Neuronal stem cell (in vitro differentiated cells): ENCODE data around the gene LSR.
A peak's percentile ranks its signal among the peaks of the same experiment; 100 is the strongest.

Experiments used
- DNase-seq: peaks from one replicate; pipeline ENCODE4 v3.0.0-alpha.2; 2013; ENCODE audit warnings: low spot score
- H2AFZ ChIP-seq: one replicate; pipeline ENCODE4 v1.6.1; 2013; ENCODE audit warnings: mild to moderate bottlenecking, low read length, inconsistent platforms
- H2AK5ac ChIP-seq: 2 replicates; pipeline ENCODE4 v1.6.1; 2013; ENCODE audit warnings: low read depth, mild to moderate bottlenecking, inconsistent platforms, low read length, moderate library complexity, mixed read lengths
- H2BK120ac ChIP-seq: 2 replicates; pipeline ENCODE4 v1.6.1; 2013; ENCODE audit warnings: low read depth, mild to moderate bottlenecking, inconsistent platforms, low read length, moderate library complexity, mixed read lengths
- H2BK12ac ChIP-seq: one replicate; pipeline ENCODE4 v1.6.1; 2013; ENCODE audit warnings: low read length, inconsistent platforms
- H2BK15ac ChIP-seq: 2 replicates; pipeline ENCODE4 v1.6.1; 2013; ENCODE audit warnings: mild to moderate bottlenecking, low read length, inconsistent platforms, mixed read lengths
- H2BK5ac ChIP-seq: one replicate; pipeline ENCODE4 v1.6.1; 2013; ENCODE audit warnings: inconsistent platforms, mild to moderate bottlenecking, low read length, moderate library complexity
- H3K14ac ChIP-seq: one replicate; pipeline ENCODE4 v1.6.1; 2013; ENCODE audit warnings: low read length, inconsistent platforms
- H3K18ac ChIP-seq: 2 replicates; pipeline ENCODE4 v1.6.1; 2013; ENCODE audit warnings: low read length, inconsistent platforms
- H3K23ac ChIP-seq: 2 replicates; pipeline ENCODE4 v1.6.1; 2013; ENCODE audit warnings: low read depth, mild to moderate bottlenecking, mixed read lengths, low read length, inconsistent platforms; ENCODE audit not compliant: poor library complexity
- H3K27ac ChIP-seq: replicated peaks from 3 replicates; pipeline ENCODE4 v1.5.1; 2013; ENCODE audit warnings: low read length, inconsistent platforms
- H3K27me3 ChIP-seq, 3 experiments: 2 replicates each; pipeline ENCODE4 v1.6.1; 2013; ENCODE audit warnings: low read length in 3 of 3, mild to moderate bottlenecking in 2 of 3, inconsistent platforms in 1 of 3, low read depth in 1 of 3, mixed read lengths in 1 of 3, moderate library complexity in 1 of 3; ENCODE audit not compliant: control insufficient read depth in 3 of 3, insufficient read depth in 3 of 3
- H3K36me3 ChIP-seq, 2 donors: replicated peaks in 1 of 2; 2 replicates each; pipeline ENCODE4 v1.6.1; 2013; ENCODE audit warnings: low read length in 2 of 2; ENCODE audit not compliant: control insufficient read depth in 2 of 2, insufficient read depth in 2 of 2
- H3K4ac ChIP-seq: 2 replicates; pipeline ENCODE4 v1.6.1; 2013; ENCODE audit warnings: inconsistent platforms, mild to moderate bottlenecking, low read length, moderate library complexity
- H3K4me1 ChIP-seq, 2 donors: 1 replicate in 1 of 2; 2 replicates in 1 of 2; pipeline ENCODE4 v1.6.1; 2013; ENCODE audit warnings: low read length in 2 of 2, low read depth in 1 of 2; ENCODE audit not compliant: control insufficient read depth in 2 of 2, insufficient read depth in 1 of 2
- H3K4me2 ChIP-seq: one replicate; pipeline ENCODE4 v1.6.1; 2013; ENCODE audit warnings: mild to moderate bottlenecking, low read length, inconsistent platforms; ENCODE audit not compliant: insufficient read depth, poor library complexity, severe bottlenecking
- H3K4me3 ChIP-seq, 2 donors: 2 replicates each; pipeline ENCODE4 v1.5.1; 2013; ENCODE audit warnings: low read length in 2 of 2, mild to moderate bottlenecking in 2 of 2, inconsistent platforms in 1 of 2, moderate library complexity in 1 of 2
- H3K79me1 ChIP-seq: one replicate; pipeline ENCODE4 v1.6.1; 2013; ENCODE audit warnings: low read depth, mild to moderate bottlenecking, inconsistent platforms, low read length, moderate library complexity
- H3K9ac ChIP-seq: one replicate; pipeline ENCODE4 v1.6.1; 2013; ENCODE audit warnings: mild to moderate bottlenecking, low read depth, low read length, inconsistent platforms; ENCODE audit not compliant: poor library complexity
- H3K9me3 ChIP-seq, 2 donors: replicated peaks in 1 of 2; 2 replicates each; pipeline versions ENCODE3 to v1.6.1; 2013; ENCODE audit warnings: low read length in 2 of 2, mild to moderate bottlenecking in 2 of 2, inconsistent platforms in 1 of 2, low read depth in 1 of 2, mixed read lengths in 1 of 2, moderate library complexity in 1 of 2; ENCODE audit not compliant: control insufficient read depth in 2 of 2, insufficient read depth in 1 of 2
- H4K8ac ChIP-seq: one replicate; pipeline ENCODE4 v1.6.1; 2013; ENCODE audit warnings: low read depth, mild to moderate bottlenecking, inconsistent platforms, low read length, moderate library complexity
- H4K91ac ChIP-seq: one replicate; pipeline ENCODE4 v1.6.1; 2013; ENCODE audit warnings: low read length, low read depth, mild to moderate bottlenecking, inconsistent platforms; ENCODE audit not compliant: poor library complexity
- WGBS, 2 donors: extraction: QIAGEN DNeasy Blood & Tissue Kit; methylation state at CpG; one replicate each; pipeline ENCODE4 v1.1.7; 2013; ENCODE audit warnings: missing lambda C conversion rate in 2 of 2, mixed read lengths in 1 of 2; ENCODE audit not compliant: insufficient read length in 2 of 2, insufficient replicate concordance in 1 of 2; ENCODE audit errors: extremely low coverage in 2 of 2; 5-methylcytosine and 5-hydroxymethylcytosine counted together

The LSR gene

DNA sequence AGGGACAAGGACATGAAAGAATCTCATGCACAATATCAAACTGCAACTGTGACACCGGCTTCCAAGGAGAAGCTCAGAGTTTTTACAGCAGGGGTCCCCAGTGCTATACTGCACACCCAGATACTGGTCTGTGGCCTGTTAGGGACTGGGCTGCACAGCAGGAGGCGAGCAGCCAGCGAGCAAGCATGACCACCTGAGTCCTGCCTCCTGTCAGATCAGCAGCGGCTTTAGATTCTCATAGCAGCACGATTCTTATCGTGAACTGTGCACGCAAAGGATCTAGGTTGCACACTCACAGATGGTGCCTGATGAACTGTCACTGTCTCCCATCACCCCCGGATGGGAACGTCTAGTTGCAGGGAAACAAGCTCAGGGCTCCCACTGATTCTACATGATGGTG, 67.1 kb downstream of the LSR start:
- no peak overlapping the region for H2BK12ac ChIP-seq
- H2AK5ac ChIP-seq: no peak overlapping the region
- no peak overlapping the region for H2AFZ ChIP-seq
- no peak overlapping the region for H3K4ac ChIP-seq
- H2BK15ac ChIP-seq: no peak overlapping the region
- H3K23ac ChIP-seq: no peak overlapping the region
- no peak overlapping the region for H2BK5ac ChIP-seq
- H3K4me1 ChIP-seq: peaks cover 0 to 1% of the 10 kb centered on the region in 2 donors
- no peaks in the 10 kb centered on the region for H3K79me1 ChIP-seq
- DNase-seq: no peak
- no peak overlapping the region for H2BK120ac ChIP-seq
- no peak overlapping the region for H3K4me3 ChIP-seq
- H3K4me2 ChIP-seq: no peak overlapping the region
- no peak overlapping the region for H3K9ac ChIP-seq
- WGBS, 2 donors: no CpG with 5 or more reads among the region's 9 CpGs
- H3K18ac ChIP-seq: no peak overlapping the region
- no peak overlapping the region for H4K91ac ChIP-seq
- H4K8ac ChIP-seq: no peak overlapping the region
- no peak overlapping the region for H3K27ac ChIP-seq
- H3K27me3 ChIP-seq: peaks cover 0 to 8% (median 0%) of the 10 kb centered on the region in 3 experiments
- H3K14ac ChIP-seq: no peak overlapping the region
- no peaks in the 10 kb centered on the region for H3K9me3 ChIP-seq
- no peaks in the 10 kb centered on the region for H3K36me3 ChIP-seq

- Histone ChIP-seq H3K36me3 (no peaks in the 10 kb centered on the region), H3K14ac (peak overlapping the region; percentile 56), H2AK5ac (no peak overlapping the region), H3K23ac (no peak overlapping the region), H3K9me3 (no peaks in the 10 kb centered on the region), H3K4ac (no peak overlapping the region), H3K18ac (no peak overlapping the region), H3K4me1 (peaks cover 0 to 1% of the 10 kb centered on the region in 2 donors), H2AFZ (no peak overlapping the region), H3K9ac (no peak overlapping the region), H2BK15ac (no peak overlapping the region), H3K27ac (no peak overlapping the region), H2BK120ac (no peak overlapping the region), H3K27me3 (peaks cover 0 to 4% (median 0%) of the 10 kb centered on the region in 3 experiments), H3K4me3 (no peak overlapping the region), H3K4me2 (no peak overlapping the region), H4K91ac (no peak overlapping the region), H2BK12ac (no peak overlapping the region), H3K79me1 (no peaks in the 10 kb centered on the region), H4K8ac (no peak overlapping the region), H2BK5ac (no peak overlapping the region)
- no peak for DNase-seq
- WGBS, 2 donors: no CpG with 5 or more reads among the region's 9 CpGs
Observed at GRCh38 chr19:35316560-35316959, 67.8 kb downstream of the LSR start.
